Retinal pigment epithelial cell (primary cell): ENCODE results near the gene EBF3.

Source experiments
- DNase-seq: peaks from one replicate; pipeline ENCODE4 v3.0.0-alpha.2; 2010; ENCODE audit warnings: low read depth
- H3K4me3 ChIP-seq: 2 replicates; pipeline ENCODE4 v1.5.1; 2011; ENCODE audit warnings: mild to moderate bottlenecking, low read length, control low read depth, moderate library complexity
- CTCF ChIP-seq: conservative IDR thresholded peaks from 2 replicates; pipeline ENCODE4 v1.5.1; 2011; ENCODE audit warnings: low read depth, low read length, control low read depth, inconsistent platforms

EBF3 gene

GRCh38 chr10:129898706-129899268, 65.3 kb downstream of the EBF3 start:
- no peak overlapping the region for H3K4me3 ChIP-seq

GRCh38 chr10:129897871-129898626, 66.0 kb downstream of the EBF3 start:
- no peak for DNase-seq
- TF ChIP-seq CTCF = no peak
- no peak overlapping the region for H3K4me3 ChIP-seq

More at GRCh38 chr10:129898706-129899268, 65.3 kb downstream of the EBF3 start:
- DNase-seq = no peak
- no peak for TF ChIP-seq CTCF

- DNase-seq = no peak
- no peak overlapping the region for H3K4me3 ChIP-seq
- TF ChIP-seq CTCF = no peak
These were observed 67.2 kb downstream of the EBF3 start for GRCh38 chr10:129896860-129897200.

- H3K4me3 ChIP-seq = no peak overlapping the region
- no peak for TF ChIP-seq CTCF
- no peak for DNase-seq
These were observed 67.8 kb downstream of the EBF3 start for GRCh38 chr10:129896136-129896859.

- TF ChIP-seq CTCF = no peak
These were observed 68.3 kb downstream of the EBF3 start for GRCh38 chr10:129895811-129896135.

GRCh38 chr10:129894698-129895097, 69.4 kb downstream of the EBF3 start:
- H3K4me3 ChIP-seq = no peak overlapping the region
- TF ChIP-seq CTCF = no peak
- no peak for DNase-seq

More at GRCh38 chr10:129895811-129896135, 68.3 kb downstream of the EBF3 start:
- no peak overlapping the region for H3K4me3 ChIP-seq
- no peak for DNase-seq
